Measurements from ENCODE around the gene MAPK11.

MAPK11 gene

GRCh38 chr22:50307890-50308596, 37.9 kb upstream of the MAPK11 start:
- no peak for DNase-seq

- DNase-seq = peak; percentile 18
These were observed 36.9 kb upstream of the MAPK11 start, which contains the start of gene PLXNB2 for GRCh38 chr22:50306753-50307749. Gene PLXNB2, minus strand, starts transcription at chr22:50307646. Its CDS starts 17,062 bp downstream, at chr22:50290584.

- DNase-seq = no peak
These were observed 35.9 kb upstream of the MAPK11 start for GRCh38 chr22:50305923-50306566.

GRCh38 chr22:50305393-50305922, 35.3 kb upstream of the MAPK11 start:
- DNase-seq = no peak

GRCh38 chr22:50304528-50305392, 34.6 kb upstream of the MAPK11 start:
- no peak for DNase-seq

GRCh38 chr22:50303848-50304527, 33.8 kb upstream of the MAPK11 start:
- no peak for DNase-seq

GRCh38 chr22:50303515-50303847, 33.3 kb upstream of the MAPK11 start:
- no peak for DNase-seq

- no peak for DNase-seq
These were observed 32.4 kb upstream of the MAPK11 start for GRCh38 chr22:50302564-50302963.

GRCh38 chr22:50302041-50302541, 31.9 kb upstream of the MAPK11 start:
- no peak for DNase-seq

GRCh38 chr22:50301581-50301991, 31.4 kb upstream of the MAPK11 start:
- DNase-seq = no peak

- no peak for DNase-seq
These were observed 30.6 kb upstream of the MAPK11 start for GRCh38 chr22:50300620-50301257.

- no peak for DNase-seq
These were observed 29.8 kb upstream of the MAPK11 start for GRCh38 chr22:50299785-50300619.

GRCh38 chr22:50298937-50299784, 29.0 kb upstream of the MAPK11 start:
- no peak for DNase-seq

- DNase-seq = no peak
These were observed 28.1 kb upstream of the MAPK11 start for GRCh38 chr22:50298266-50298637.

GRCh38 chr22:50297510-50298265, 27.5 kb upstream of the MAPK11 start:
- no peak for DNase-seq

GRCh38 chr22:50296658-50297490, 26.7 kb upstream of the MAPK11 start:
- no peak for DNase-seq

- DNase-seq = no peak
These were observed 24.1 kb upstream of the MAPK11 start for GRCh38 chr22:50294319-50294656.
